HUES48 (cell line): Measurements from ENCODE around the gene BTLA.
"Not testable (repeated sequence)": the region's sequence is repeated elsewhere in the genome, so short reads cannot be mapped to it uniquely, and the experiment has no call there.

Source experiments
- H3K27ac ChIP-seq: one replicate; pipeline ENCODE4 v1.7.0; 2013; ENCODE audit warnings: low read depth, low read length, inconsistent platforms
- H3K27me3 ChIP-seq: 2 replicates; pipeline ENCODE4 v1.6.1; 2013; ENCODE audit warnings: mild to moderate bottlenecking, low read length; ENCODE audit not compliant: control insufficient read depth, insufficient read depth
- H3K36me3 ChIP-seq: 2 replicates; pipeline ENCODE4 v1.6.1; 2013; ENCODE audit warnings: low read length; ENCODE audit not compliant: control insufficient read depth, insufficient read depth
- H3K4me1 ChIP-seq: 2 replicates; pipeline ENCODE4 v1.6.1; 2013; ENCODE audit warnings: mild to moderate bottlenecking, low read length; ENCODE audit not compliant: control insufficient read depth, insufficient read depth
- H3K4me3 ChIP-seq: 2 replicates; pipeline ENCODE4 v1.5.1; 2013; ENCODE audit warnings: mild to moderate bottlenecking, low read depth, low read length
- H3K9ac ChIP-seq: 2 replicates; pipeline ENCODE4 v1.6.1; 2013; ENCODE audit warnings: mild to moderate bottlenecking, low read depth, low read length, moderate library complexity
- H3K9me3 ChIP-seq: 2 replicates; pipeline ENCODE4 v1.6.1; 2013; ENCODE audit warnings: low read length; ENCODE audit not compliant: control insufficient read depth, insufficient read depth

Gene BTLA

DNA sequence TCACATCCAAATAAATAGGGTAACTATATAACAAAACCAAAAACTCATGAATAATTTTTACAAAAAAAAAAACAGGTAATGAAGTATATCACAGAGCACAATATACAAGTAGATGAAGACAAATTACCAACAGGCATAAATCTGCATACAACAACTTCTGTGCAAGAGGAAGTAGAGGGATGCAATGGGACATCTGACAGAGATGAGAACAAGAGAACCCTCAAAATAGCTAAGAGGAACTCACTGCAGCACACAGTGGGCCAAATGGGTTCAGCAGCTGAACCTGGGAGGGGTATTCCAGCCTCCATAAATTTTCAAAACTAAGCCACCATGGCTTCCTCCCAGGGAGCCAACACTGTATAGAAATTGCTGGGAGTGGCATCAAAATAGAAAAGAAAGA is 9.6 kb upstream of the BTLA start:
- H3K4me3 ChIP-seq, result no peak overlapping the region
- H3K4me1 ChIP-seq, result no peaks in the 10 kb centered on the region
- H3K9ac ChIP-seq, result no peak overlapping the region
- no peaks in the 10 kb centered on the region for H3K27me3 ChIP-seq
- peaks cover 19% of the 10 kb centered on the region for H3K9me3 ChIP-seq
- no peaks in the 10 kb centered on the region for H3K36me3 ChIP-seq
- no peak overlapping the region for H3K27ac ChIP-seq

DNA sequence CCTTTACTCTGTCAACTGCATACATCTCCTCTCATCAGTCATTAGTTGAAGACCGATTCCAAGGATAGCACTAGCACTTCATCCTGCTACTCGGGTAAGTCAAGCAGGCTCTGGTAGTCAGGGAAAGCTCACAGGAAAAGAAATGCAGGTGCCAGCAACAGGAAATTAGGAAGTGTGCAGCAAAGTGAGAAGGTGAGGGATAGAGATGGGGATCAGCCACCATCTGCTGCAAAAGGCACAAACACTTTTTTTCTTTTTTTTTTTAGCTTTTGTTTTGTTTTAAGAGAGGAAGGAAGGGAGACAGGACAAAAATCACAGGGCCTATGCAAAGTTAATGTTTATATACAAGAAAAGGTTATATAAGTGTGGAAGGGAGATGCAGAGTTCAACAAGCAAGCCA is 9.0 kb upstream of the BTLA start:
- Histone ChIP-seq H3K27me3 (no peaks in the 10 kb centered on the region), H3K9me3 (peaks cover 13% of the 10 kb centered on the region), H3K36me3 (no peaks in the 10 kb centered on the region), H3K9ac (no peak overlapping the region), H3K4me1 (no peaks in the 10 kb centered on the region), H3K4me3 (no peak overlapping the region), H3K27ac (no peak overlapping the region)

DNA sequence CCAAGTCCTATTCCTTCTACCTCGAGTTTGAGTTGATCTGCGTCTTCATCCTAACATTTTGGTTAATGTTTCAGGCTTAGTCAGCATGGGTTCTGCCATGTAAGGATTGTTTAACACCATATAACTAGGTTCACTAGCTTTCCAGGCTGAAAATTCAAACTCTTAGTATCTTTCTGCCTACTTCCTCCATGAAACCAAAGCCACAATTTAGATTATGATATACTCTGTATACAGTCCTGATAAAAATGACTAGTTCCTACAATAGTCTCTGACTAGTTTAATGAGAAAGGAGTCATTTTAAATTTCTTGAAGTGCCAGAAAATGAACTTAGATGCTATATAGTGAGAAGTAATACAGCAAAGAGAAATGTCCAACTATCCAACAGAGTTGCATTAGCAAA is 6.6 kb upstream of the BTLA start:
- Histone ChIP-seq H3K4me3 (no peak overlapping the region), H3K27ac (no peak overlapping the region), H3K9me3 (peaks cover 4% of the 10 kb centered on the region; the same call in 1 of the 2 replicates), H3K36me3 (no peaks in the 10 kb centered on the region), H3K27me3 (no peaks in the 10 kb centered on the region), H3K9ac (no peak overlapping the region), H3K4me1 (no peaks in the 10 kb centered on the region)

DNA sequence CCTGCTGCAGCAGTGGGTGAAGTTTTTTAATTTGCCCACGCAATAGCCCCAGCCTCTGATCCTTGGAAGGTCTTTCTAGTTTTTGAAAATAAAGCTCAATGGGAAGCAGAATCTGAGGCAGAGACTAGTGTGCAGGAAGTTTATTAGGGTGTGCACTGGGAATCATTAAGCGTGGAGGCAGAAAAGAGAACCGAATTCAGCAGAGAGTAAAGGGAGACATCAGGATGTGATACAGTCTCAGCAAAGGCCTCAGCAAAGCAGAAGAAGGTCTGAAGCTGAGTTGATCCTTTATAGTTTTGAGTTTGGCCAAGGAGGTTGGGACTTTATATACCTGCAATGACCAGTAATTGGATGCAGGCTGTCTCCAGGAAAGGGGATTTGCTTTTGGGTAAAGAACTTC is 4.9 kb upstream of the BTLA start:
- Histone ChIP-seq H3K4me1 (no peaks in the 10 kb centered on the region), H3K27ac (no peak overlapping the region)

DNA sequence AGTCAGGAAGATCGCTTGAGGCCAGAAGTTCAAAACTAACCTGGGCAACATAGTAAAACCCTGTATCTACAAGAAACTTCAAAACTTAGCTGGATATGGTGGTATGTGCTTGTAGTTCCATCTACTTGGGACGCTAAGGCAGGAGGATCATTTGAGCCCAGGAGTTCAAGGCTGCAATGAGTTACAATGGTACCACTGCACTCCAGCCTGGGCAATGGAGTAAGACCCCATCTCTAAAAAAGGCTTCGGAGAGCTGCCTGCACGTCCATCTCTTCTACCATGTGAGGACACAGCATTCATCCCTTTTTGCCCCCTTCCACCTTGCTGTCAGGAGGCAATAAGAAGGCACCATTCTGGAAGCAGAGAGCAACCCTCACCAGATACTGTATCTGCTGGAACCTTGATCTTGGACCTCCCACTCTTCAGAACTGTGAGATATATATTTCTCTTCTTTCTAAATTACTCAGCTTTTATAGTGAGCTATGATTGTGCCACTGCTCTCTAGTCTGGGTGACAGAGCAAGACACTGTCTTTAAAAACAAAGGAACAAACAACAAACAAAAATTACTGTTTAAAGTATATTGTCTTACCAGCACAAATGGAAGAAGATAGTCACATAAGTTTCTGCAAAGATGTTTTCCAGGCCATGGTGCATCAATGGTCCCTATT is 4.2 kb upstream of the BTLA start:
- H3K27me3 ChIP-seq, result no peaks in the 10 kb centered on the region
- no peaks in the 10 kb centered on the region for H3K4me1 ChIP-seq
- H3K9me3 ChIP-seq, result no peaks in the 10 kb centered on the region
- no peak overlapping the region for H3K27ac ChIP-seq
- H3K36me3 ChIP-seq, result no peaks in the 10 kb centered on the region
- H3K4me3 ChIP-seq, result no peak overlapping the region
- no peak overlapping the region for H3K9ac ChIP-seq

More for the DNA sequence above, 4.9 kb upstream of the BTLA start:
- H3K36me3 ChIP-seq, result no peaks in the 10 kb centered on the region
- H3K9me3 ChIP-seq, result 0 out of 2 replicates have a peak, but pooled peaks cover under 1% of the 10 kb centered on the region
- no peak overlapping the region for H3K4me3 ChIP-seq
- H3K27me3 ChIP-seq, result no peaks in the 10 kb centered on the region
- H3K9ac ChIP-seq, result no peak overlapping the region

DNA sequence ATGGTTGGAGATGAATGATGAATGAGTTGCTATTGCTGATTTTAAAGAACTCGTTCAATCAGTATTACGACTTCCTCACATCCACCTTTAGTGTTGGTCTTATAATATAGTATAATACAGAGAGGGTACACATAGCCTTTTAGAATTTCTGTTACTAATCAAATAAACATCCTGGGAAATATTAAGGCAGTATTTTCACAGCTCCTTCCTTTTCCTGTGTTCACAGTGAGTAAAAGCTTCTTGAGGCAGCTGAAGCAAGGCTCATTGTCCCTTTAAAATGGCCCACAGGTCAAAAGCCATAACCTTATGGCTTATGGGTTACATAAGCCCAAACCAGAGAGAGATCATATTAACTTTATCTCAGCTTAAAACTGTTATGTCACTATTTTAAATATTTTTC is 1.3 kb upstream of the BTLA start:
- Histone ChIP-seq H3K9me3 (no peaks in the 10 kb centered on the region), H3K4me3 (no peak overlapping the region), H3K9ac (no peak overlapping the region), H3K36me3 (no peaks in the 10 kb centered on the region), H3K27me3 (no peaks in the 10 kb centered on the region), H3K4me1 (no peaks in the 10 kb centered on the region), H3K27ac (no peak overlapping the region)

DNA sequence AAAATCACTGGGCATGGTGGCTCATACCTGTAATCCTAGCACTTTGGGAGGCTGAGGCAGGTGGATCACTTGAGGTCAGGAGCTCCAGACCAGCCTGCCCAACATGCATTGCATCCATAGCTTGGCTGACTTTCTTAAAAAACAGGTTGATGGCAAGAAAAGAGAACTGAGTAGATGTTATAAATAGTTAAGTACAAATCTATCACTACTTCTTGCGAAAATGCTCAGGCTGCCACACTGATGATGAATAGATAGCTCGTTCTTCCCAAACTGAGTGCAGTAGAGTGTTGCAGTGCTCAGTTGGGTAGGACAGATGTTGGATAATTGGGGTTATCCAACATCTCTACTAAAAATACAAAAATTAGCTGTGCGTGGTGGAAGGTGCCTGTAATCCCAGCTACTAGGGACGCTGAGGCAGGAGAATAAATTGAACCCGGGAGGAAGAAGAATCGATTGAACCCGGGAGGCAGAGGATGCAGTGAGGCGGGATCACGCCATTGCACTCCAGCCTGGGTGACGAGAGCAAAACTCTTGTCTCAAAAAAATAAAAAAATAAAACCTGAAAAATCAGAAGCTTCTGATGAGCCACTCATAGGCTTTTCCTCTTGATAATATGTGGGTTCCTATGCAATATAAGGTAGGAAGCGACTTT is 1.2 kb downstream of the BTLA start:
- Histone ChIP-seq H3K27me3 (no peaks in the 10 kb centered on the region), H3K9ac (no peak overlapping the region), H3K4me1 (no peaks in the 10 kb centered on the region), H3K4me3 (no peak overlapping the region), H3K27ac (no peak overlapping the region), H3K9me3 (no peaks in the 10 kb centered on the region), H3K36me3 (no peaks in the 10 kb centered on the region)

DNA sequence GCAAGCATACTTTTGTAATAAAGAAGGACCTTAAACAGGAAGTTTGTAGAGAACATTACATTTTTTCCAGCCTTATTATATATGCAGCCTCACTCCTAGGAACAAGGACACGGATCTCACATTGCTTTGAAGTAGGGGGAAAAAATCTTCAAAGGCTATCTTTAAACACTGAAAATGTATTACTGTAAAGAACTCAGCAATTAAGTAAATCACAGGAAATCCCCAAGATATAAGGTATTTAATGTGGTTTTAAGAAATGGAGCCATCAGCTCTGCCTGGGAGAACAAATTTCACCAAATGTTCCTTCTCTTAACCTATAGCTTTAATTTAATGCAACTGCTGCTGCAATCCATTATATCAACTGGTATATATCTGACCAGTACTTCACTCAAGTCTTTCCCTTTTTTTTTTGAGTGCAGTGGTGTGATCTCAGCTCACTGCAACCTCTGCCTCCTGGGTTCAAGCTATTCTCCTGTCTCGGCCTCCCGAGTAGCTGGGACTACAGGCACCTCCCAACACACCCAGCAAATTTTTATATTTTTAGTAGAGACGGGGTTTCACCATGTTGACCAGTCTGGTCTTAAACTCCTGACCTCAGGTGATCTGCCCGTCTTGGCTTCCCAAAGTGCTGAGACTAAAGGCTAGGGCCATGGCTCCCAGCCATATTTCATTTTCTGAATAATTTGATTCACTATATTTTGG is 2.8 kb downstream of the BTLA start:
- H3K4me1 ChIP-seq, result no peaks in the 10 kb centered on the region
- H3K9me3 ChIP-seq, result no peaks in the 10 kb centered on the region
- no peak overlapping the region for H3K9ac ChIP-seq
- no peaks in the 10 kb centered on the region for H3K36me3 ChIP-seq
- H3K27ac ChIP-seq, result no peak overlapping the region
- H3K27me3 ChIP-seq, result no peaks in the 10 kb centered on the region
- H3K4me3 ChIP-seq, result no peak overlapping the region

DNA sequence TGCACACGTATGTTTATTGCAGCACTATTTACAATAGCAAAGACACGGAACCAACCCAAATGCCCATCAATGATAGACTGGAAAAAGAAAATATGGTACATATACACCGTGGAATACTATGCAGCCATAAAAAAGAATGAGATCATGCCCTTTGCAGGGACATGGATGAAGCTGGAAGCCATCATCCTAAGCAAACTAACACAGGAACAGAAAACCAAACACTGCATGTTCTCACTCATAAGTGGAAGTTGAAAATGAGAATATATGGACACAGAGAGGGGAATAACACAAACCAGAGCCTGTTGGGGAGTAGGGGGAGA is 4.9 kb downstream of the BTLA start:
- H3K4me1 ChIP-seq, H3K4me3 ChIP-seq, H3K27ac ChIP-seq, H3K27me3 ChIP-seq, H3K9me3 ChIP-seq, H3K36me3 ChIP-seq, H3K9ac ChIP-seq: not testable (repeated sequence)

DNA sequence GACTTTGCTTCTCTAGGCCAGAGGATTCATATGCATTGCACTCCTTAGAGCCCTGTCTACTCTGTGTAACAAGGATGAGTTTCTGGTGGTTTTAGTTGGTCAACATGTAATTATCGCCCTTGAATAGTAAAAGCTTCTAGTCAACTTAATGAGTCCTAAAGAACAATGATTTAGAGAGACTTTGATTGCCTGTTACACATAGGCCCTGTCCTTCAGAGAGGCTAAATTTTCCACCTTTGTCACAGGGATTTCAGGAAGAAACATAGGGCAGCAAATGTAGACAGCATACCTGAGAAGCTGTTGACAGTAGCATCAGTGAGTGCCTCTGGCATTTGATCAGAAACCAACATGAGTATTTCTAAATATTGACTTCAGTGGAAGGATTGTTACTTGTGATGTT is 7.1 kb downstream of the BTLA start:
- no peak overlapping the region for H3K27ac ChIP-seq
- no peaks in the 10 kb centered on the region for H3K9me3 ChIP-seq
- no peak overlapping the region for H3K9ac ChIP-seq
- no peaks in the 10 kb centered on the region for H3K36me3 ChIP-seq
- no peak overlapping the region for H3K4me3 ChIP-seq
- H3K27me3 ChIP-seq, result no peaks in the 10 kb centered on the region
- H3K4me1 ChIP-seq, result no peaks in the 10 kb centered on the region

DNA sequence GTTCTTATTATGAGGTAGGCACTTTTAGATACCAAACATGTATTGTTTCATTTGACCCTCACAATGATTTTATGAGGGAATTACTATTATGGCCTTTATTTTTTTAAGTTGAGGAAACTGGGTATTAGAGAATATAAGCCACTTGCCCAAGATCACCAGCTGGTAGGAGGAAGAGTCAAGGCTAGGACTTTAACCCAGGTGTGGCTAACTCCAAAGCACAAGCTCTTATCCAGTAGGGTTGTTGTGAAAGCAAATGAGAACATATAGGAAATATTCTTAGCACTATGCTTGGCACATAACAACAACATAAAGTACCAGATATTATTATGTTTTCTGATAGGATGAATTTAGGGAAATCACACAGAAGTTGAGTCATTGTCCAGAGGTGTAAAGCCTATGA is 7.9 kb downstream of the BTLA start:
- Histone ChIP-seq H3K36me3 (no peaks in the 10 kb centered on the region), H3K4me1 (no peaks in the 10 kb centered on the region), H3K27me3 (no peaks in the 10 kb centered on the region), H3K9me3 (no peaks in the 10 kb centered on the region), H3K4me3 (no peak overlapping the region), H3K27ac (no peak overlapping the region), H3K9ac (no peak overlapping the region)
